A549 (cell line): ENCODE measurements around the gene KLRC3.

ENCODE experiments used
- CTCF ChIP-seq: fragments of >200 bp; sonication (Bioruptor Twin); formaldehyde crosslinking; IDR thresholded peaks from 3 replicates; pipeline ENCODE4 v1.5.1; 2016
- EP300 ChIP-seq, 2 experiments: fragments of >200 bp; sonication (Bioruptor Twin); formaldehyde crosslinking; IDR thresholded peaks; 2 replicates in 1 of 2; 3 replicates in 1 of 2; pipeline ENCODE4 v1.6.1; 2016 to 2017
- KDM1A ChIP-seq: fragments of 200-600 bp; sonication (generic); IDR thresholded peaks from 2 replicates; pipeline ENCODE4 v1.6.1; 2016; ENCODE audit warnings: low read depth, mild to moderate bottlenecking
- KDM5A ChIP-seq: fragments of 200-600 bp; sonication (generic); IDR thresholded peaks from 2 replicates; pipeline ENCODE4 v1.6.1; 2016; ENCODE audit warnings: antibody characterized with exemption, mild to moderate bottlenecking
- RAD21 ChIP-seq, 2 experiments: fragments of >200 bp in 1 of 2; sonication (Bioruptor Twin) in 1 of 2; formaldehyde crosslinking in 1 of 2; IDR thresholded peaks in 1 of 2; conservative IDR thresholded peaks in 1 of 2; 2 replicates in 1 of 2; 3 replicates in 1 of 2; pipeline ENCODE4 v1.6.1; 2012 to 2018; ENCODE audit warnings: inconsistent platforms in 1 of 2

DNA sequence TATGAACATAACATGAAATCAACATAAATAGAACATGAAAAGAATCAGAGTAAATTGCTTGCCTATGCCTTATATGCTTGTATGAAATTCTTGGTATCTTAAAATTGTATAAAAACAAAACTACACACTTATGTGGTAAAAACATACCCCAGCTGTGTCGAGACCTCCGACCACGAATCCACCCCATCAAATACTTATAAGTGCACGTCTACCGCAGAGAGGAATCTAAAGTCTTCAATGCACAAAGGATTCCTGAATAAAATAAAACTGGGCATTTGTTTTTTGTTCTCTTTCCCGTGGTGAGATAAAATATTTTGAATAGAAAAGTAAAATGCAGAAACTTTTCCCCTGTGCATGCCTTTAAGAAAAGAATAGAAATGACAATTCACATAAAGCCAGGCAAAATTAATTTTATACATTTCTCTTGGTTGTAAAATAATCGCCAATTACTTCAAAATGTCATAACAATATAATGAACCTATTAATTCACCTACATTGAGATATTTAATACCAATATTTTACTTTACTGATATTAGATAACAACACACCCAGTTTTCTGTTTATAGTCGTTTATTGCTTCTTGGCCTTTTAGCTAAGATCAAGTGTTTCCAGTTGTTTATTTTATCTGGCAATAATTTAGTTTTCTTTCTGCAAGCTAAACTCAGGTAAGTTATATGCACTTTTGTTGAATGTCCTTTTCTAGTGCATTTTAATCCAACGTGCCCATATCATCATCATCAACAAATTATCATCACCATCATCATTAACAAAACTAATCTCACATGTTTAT, 31.6 kb downstream of the KLRC3 start:
- TF ChIP-seq EP300 (IDR thresholded peaks at IDR 0.05), result no peak
- no peak for TF ChIP-seq KDM5A
- TF ChIP-seq CTCF, result no peak
- TF ChIP-seq KDM1A, result no peak
- no peak for TF ChIP-seq RAD21 (conservative IDR thresholded peaks at IDR 0.05 in 1 of 2, IDR thresholded peaks at IDR 0.05 in 1 of 2)
